ENCODE measurements around the gene BCL6.

The BCL6 gene

DNA sequence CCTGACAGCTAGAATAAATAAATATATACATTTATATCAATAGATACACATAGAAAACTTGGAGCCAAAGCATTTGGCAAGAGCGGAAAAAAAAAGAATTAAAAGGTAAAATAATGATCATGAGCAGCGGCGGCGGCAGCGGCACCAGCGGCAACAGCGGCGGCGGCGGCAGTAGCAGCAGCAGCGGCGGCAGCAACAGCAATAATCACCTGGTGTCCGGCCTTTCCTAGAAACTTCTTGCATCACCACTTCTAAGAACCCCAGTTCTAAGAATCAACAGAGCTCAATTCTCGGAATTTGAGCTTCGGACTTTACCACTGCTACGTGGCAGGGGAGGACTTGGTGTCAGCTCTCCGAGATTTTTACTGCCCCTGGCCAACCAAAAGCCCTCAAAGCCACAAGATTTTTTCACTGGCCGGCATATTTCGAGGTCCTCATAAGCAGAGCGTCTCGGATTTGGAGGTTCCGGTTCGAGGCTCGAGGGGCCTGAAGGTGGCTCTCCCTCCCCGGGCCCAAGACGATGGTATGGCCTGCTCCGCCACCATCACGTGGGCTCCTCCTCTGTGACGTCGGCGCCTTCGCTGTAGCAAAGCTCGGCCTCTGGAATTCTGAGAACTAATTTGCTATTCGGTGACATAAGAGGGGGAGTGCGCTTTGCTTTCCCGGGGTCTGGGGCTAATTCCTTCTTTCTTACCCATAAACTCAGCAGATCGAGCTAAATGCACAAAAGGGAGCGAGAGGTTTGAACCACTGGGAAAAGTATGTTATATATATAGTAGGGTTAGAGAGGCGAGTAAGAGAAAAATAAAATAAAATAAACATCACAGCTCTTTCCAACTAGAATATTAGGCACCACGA lies at the start of gene BCL6:
Gene BCL6, minus strand, starts transcription at position 268 of the 858 bp plus-strand sequence. CDS start 11,775 bp downstream, outside the sequence.
- DNase-seq = peak; percentile 85

GRCh38 chr3:187794731-187795130 lies 49.5 kb upstream of the BCL6 start:
- DNase-seq = no peak

GRCh38 chr3:187793618-187794017 lies 48.4 kb upstream of the BCL6 start:
- no peak for DNase-seq

DNA sequence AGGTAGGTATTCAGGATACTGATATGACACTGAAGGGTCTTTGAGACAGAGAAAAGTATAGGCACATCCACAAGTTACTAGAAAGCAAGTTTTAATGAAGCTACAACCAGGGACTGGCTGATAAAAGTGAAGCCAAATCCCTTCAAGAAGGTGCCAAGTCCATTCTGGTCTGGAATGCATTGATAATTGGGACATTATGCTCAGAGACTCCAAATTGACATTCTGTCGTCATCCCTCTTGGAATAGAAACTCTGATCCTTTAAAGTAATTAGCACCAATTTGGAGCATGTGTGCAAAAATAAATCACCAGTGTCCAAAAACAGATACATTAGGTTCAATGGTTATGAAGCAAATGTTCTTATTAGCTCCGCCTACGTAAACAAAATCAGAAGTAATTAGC lies 47.3 kb upstream of the BCL6 start:
- no peak for DNase-seq

DNA sequence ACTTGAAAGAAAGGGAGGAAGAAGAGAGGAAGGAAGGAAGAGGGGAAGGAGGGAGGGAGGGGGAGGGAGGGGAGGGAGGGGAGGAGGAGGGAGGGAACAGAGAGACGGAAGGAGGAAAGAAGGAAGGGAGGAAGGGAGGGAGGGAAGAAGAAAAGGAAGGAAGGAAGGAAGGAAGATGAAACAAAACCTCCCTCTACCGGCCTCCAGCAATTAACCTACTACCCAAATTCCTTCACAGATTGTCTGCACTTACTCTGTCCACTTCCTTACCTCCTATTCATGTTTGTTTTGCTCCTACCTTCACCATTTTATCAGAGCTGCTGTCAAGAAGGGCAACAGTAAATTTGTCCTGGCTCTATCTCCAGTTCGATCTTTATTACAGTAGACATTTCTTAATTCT lies 44.6 kb upstream of the BCL6 start:
- no peak for DNase-seq

DNA sequence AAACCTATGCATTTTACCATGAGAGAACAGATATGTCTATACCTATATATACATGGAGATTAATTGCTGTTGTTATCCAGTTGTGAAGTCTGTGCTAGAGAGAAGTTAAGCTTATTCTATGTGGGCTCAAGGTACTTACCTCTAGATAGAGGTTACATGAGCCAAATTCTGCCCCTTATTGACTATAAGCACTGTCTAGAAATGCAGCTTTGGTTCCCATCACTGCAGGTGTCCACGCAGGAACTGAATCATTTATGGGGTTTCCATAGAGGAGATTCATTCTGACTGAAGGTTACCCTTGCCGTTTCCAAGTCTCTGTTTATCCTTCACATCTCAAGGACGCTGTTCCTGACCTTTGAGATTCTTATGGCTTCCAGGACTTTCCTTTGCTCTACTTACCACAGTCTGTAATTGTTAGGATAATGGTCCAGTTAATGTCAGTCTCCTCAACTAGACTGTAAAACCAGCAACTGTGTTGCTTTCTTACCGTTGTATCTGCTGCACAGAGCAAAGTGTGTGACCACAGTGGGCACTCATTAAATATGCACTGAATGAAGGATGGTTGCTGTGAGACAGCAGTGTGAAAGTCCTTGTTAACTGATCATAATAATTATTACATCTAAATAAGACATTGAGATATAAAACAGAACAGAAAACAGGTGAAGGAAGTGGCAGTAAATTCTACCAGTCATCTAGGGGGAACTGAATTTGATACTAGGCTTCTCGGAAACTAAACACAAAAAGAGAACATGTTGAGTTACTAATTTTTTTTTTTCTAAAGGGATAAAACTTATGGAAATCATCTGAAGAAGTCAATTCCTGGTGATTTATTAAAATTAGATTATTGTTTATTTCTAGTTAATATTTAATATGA lies 44.0 kb upstream of the BCL6 start:
- no peak for DNase-seq

DNA sequence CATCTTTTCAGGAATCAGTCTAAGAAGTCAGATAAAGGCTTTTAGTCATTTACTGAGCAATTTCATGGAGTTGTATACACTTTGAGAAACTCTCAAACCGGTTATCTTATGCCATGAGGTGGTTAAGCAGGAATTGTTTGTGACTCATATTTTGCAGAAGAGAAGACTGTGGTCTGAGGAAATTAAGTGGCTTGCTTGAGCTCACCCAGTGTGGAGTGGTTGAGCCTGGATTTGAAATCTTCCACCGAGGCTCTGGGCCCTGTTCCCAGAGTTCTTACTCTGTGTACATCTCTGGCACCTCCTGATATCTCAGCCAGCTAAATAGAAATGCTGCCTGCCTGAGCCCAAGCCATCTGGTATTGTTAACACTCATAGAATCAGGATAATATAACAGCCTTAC lies 37.8 kb upstream of the BCL6 start:
- no peak for DNase-seq

- DNase-seq = no peak
Measured at GRCh38 chr3:187782006-187782405, 36.7 kb upstream of the BCL6 start.

DNA sequence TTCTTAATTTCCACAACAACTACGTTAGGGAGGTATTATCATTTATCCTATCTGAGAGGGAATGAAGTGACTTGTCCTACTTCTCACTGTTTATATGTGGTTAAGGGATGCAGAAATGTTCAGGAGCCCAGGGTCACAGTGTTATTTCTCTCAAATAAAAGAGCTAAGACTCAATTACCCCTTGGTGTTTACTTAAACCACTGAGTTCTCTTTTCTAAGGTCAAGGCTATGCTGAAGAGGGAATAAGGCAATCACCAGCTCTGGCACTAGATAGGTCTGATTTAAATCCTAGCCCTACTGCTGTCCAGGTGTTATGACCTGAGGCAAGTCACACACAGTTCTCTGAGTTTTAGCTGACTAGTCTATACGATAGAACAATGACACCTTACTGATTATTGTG lies 35.7 kb upstream of the BCL6 start:
- no peak for DNase-seq

DNA sequence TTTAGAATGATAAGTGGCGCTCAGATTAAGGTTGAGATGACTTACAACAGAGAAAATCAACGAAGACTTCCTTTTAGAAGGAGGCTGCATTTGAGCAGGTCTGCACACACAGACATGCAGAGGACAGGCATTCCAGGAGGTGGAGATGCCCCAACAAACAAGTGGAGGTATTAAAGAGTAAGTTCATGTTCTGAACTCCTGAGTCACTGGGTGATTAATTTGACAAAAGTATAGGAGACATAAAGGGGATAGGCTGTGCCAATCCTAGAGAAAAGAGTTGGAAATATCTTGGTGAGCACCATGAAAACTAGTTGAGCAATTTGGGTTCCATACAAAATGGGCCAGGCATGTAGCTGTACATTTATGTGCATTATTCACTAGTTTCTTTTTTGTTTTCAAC lies 33.5 kb upstream of the BCL6 start:
- no peak for DNase-seq

- DNase-seq = peak; percentile 45
Measured at GRCh38 chr3:187777331-187777941, 32.2 kb upstream of the BCL6 start.

DNA sequence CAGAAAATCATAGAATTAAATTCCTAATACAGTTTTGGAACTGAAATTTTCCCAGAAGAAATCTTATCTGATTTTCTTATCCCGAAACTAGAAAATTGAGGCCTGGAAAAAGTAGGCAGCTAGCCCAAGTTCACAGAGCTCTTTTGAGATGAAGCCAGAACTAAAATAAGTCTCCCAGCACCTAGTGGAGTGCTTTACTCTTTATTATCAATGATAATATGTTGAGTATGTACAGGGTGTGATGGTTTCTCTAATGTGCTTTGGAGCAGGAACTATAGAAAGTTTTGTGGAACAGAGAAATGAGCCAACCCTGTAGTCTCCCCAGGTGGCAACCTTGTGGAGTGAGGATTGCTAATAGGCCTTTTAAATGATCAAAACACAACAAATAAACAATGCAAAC lies 30.3 kb upstream of the BCL6 start:
- no peak for DNase-seq

DNA sequence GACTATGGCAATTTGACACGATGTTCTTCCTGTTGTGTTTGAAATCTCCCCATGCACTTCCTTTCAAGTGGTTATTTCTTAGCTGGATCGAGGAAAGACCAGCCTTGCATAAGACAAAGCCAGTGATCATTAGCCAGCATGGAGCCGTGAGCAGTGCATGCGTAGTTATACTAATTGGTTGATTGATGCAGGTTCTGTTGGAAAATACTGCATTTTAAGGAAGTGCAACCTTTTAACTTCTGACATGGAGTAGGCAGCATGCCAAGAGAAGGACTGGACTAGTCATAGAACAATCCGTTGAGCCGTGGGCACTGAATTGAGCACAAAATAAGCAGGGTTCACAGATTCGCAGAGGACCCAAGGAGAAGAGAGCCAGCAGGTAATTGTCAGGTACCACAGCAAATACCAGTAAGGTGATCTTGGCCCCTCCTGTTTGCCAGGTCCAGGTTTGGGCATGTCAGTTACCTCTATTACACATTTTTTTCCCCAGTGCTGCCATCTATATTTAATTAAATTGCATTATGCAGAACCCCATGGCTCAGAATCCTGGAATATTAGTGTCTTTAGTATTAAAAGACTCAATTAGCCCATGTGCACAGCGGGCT lies 29.0 kb upstream of the BCL6 start:
- no peak for DNase-seq

- DNase-seq = no peak
Measured at GRCh38 chr3:187773233-187774184, 28.2 kb upstream of the BCL6 start.

GRCh38 chr3:187770224-187770623 lies 25.0 kb upstream of the BCL6 start:
- DNase-seq = peak; percentile 14

DNA sequence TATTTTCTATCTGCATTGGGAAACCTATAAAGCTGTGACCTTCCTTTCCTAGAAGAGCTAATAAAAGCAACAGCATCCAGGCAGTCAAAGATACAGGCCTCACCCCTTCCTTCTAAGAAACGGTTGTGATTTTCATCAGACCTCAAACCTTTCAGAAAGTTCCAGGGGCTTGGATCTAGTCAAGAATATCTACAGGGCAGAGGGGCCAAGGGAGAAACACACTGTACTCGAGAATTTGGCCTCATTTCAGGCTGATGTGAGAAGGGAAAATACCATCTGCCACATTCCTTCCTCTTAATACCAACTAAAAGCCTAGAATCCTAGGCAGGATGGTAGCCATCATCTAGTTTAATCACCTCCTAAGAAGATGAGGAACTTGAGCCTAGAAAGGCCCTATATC lies 24.5 kb upstream of the BCL6 start:
- no peak for DNase-seq

- DNase-seq = no peak
Measured at GRCh38 chr3:187767266-187768012, 22.2 kb upstream of the BCL6 start.

- DNase-seq = no peak
Measured at GRCh38 chr3:187765342-187765741, 20.1 kb upstream of the BCL6 start.

DNA sequence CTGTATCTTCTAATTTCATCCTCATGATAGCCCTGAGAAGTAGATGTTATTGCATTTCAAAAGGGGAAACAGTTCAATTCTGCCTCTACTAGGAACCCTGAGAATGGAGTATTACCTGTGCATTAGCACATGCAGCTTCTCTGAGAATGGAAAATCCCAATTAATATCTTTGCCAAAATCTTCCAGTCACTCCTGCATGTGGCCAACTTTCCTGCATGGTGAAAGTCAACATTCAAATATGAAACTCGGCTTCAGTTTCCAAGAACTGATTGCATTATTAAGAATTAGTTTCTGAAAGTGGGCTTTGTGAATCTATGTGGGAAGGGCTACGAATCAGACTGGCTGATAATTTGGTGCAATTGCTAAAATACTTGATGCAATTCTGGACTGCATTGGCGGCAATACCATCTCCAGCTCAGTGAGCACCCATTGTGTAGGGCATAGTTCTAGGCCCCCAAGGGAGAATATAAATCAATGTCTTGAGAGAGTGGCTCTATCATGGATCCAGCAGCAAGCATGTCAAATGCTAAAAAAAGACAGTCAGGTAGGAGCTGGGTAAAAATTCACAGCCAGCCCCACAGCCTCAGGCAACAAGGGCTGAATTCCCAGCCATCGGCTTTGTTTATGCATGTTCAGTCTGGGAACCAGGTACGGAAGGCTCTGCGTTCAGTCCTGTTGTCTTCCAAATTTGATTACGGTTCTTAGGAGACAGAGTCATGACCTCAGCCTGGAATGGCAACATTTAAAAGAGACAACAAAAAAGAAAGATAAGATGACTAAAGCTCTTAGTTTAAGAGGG lies 18.8 kb upstream of the BCL6 start:
- DNase-seq = no peak

DNA sequence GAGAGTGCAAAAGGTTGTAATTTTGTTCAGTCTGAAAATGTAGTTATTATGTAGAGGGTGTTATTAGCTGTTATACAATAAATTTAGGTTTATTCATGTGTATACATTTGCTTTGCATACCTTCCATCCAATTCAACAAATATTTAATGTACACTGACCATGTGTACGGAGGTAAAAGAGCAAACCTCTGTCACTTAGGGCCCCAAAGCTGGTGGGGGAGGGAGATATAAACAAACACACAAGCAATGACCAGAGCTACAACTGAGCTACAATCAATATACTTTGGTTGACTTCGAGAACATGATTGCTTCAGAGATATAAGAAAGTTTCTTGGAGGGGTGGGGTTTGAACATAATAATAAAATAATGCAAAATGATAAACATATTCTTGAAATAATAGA lies 17.5 kb upstream of the BCL6 start:
- no peak for DNase-seq

All from CD4-positive, alpha-beta T cell treated with Interleukin-6 for 4 hours (primary cell).